Activated effector memory CD4-positive, alpha-beta T cell treated with anti-CD3 and anti-CD28 coated beads, Interleukin-2, amount 50 U/mL, for 16 hours (primary cell): ENCODE measurements around the gene PINK1.
"Not testable (repeated sequence)": the region's sequence is repeated elsewhere in the genome, so short reads cannot be mapped to it uniquely, and the experiment has no call there.

ENCODE experiments used
- DNase-seq: peaks from one replicate; pipeline ENCODE4 v3.0.0-alpha.2; 2020

PINK1 gene

GRCh38 chr1:20648438-20648837, 15.2 kb downstream of the PINK1 start:
- no peak for DNase-seq

GRCh38 chr1:20648946-20649345, 15.7 kb downstream of the PINK1 start:
- no peak for DNase-seq

GRCh38 chr1:20652300-20652699, 19.0 kb downstream of the PINK1 start:
- no peak for DNase-seq

- DNase-seq = no peak
Measured at GRCh38 chr1:20654104-20654690, 20.9 kb downstream of the PINK1 start.

- DNase-seq = no peak
Measured at GRCh38 chr1:20657024-20657423, 23.8 kb downstream of the PINK1 start.

GRCh38 chr1:20658166-20658915, 25.1 kb downstream of the PINK1 start:
- DNase-seq = no peak

GRCh38 chr1:20660363-20660762, 27.1 kb downstream of the PINK1 start:
- DNase-seq = no peak

- DNase-seq = no peak
Measured at GRCh38 chr1:20660847-20661206, 27.6 kb downstream of the PINK1 start.

- DNase-seq = peak; percentile 98
Measured at GRCh38 chr1:20661207-20662109, 28.2 kb downstream of the PINK1 start, which contains the start of gene DDOST. TSS of gene DDOST (minus strand) at chr1:20661369. CDS start at chr1:20661350, 19 bp downstream.

GRCh38 chr1:20662110-20662475, 28.8 kb downstream of the PINK1 start:
- DNase-seq = no peak

GRCh38 chr1:20663365-20663764, 30.1 kb downstream of the PINK1 start:
- no peak for DNase-seq

GRCh38 chr1:20663969-20664715, 30.9 kb downstream of the PINK1 start:
- no peak for DNase-seq

- no peak for DNase-seq
Measured at GRCh38 chr1:20665726-20666125, 32.5 kb downstream of the PINK1 start.

- no peak for DNase-seq
Measured at GRCh38 chr1:20666146-20666545, 32.9 kb downstream of the PINK1 start.

GRCh38 chr1:20666804-20667203, 33.5 kb downstream of the PINK1 start:
- DNase-seq = no peak

- DNase-seq = no peak
Measured at GRCh38 chr1:20668581-20668980, 35.3 kb downstream of the PINK1 start.

- DNase-seq = no peak
Measured at GRCh38 chr1:20670936-20671335, 37.7 kb downstream of the PINK1 start.

- DNase-seq = no peak
Measured at GRCh38 chr1:20672265-20672632, 39.0 kb downstream of the PINK1 start.

GRCh38 chr1:20673626-20674025, 40.4 kb downstream of the PINK1 start:
- not testable (repeated sequence) for DNase-seq

GRCh38 chr1:20678599-20678998, 45.3 kb downstream of the PINK1 start:
- DNase-seq = no peak

- DNase-seq = no peak
Measured at GRCh38 chr1:20680269-20680668, 47.0 kb downstream of the PINK1 start.

GRCh38 chr1:20681999-20682398, 48.7 kb downstream of the PINK1 start:
- DNase-seq = no peak
